HG02885 (cell line): Measurements from ENCODE around the gene C10orf71.

ENCODE experiments used
- ATAC-seq: cut with Tn5 transposase; IDR thresholded peaks from one replicate; pipeline ENCODE4 v1.9.1; 2021; ENCODE audit warnings: mild to moderate bottlenecking; ENCODE audit not compliant: unreplicated experiment, poor library complexity

Gene C10orf71

DNA sequence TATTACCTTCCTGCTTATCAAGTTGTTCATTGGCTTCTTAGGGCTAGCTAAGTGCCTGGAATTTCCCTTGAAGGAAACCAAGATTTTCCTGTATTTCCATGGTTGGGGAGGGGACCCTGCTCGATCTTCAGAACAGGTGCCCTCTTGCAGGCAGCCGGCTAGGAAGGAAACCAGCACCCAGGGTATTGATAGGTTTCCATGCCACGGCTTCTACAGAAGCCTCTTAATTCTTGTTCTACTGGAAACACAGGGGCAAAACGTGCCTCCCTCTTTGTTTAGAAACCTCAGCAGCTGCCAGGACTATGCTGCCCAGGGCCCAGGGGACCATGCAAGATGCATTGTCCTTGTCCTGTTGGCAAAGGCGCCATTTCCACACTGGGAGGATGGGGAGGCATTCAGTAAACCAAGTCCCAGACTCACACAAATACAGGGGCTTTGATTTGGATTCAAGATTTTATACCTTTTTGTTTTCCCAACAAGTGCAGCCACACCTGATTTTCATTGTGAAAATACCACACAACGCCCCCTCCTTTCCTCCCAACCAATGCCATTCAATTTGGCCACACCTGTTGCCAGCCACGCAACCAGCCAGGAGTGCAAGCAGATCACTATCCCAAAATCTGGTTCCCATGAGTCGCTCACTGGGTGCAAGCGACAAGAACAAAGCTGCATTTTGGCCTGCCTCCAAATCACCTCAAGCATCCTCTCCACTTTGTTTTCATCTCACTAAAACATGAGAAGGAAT is 29.6 kb downstream of the C10orf71 start:
- no peak for ATAC-seq

DNA sequence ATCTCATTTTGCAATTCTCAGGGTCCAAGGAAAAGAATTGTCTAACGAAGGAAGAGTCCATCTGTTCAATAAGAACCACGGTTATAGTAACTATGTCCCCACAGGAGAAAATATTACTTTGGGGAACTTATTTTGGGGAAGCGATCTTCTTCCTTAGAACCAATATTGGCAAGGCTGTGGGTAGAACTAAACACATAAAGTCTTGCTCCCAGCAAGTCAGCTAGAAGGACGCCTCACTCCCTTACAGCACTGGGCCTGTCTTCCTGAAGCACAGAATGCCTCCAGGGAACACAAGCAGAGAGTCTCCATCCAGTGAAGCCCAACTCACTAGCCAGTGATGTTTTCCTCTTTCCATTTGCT is 30.2 kb downstream of the C10orf71 start:
- no peak for ATAC-seq

- no peak for ATAC-seq
Measured at GRCh38 chr10:49330127-49330665, 31.2 kb downstream of the C10orf71 start.

- ATAC-seq, result no peak
Measured at GRCh38 chr10:49331431-49331830, 32.5 kb downstream of the C10orf71 start.

DNA sequence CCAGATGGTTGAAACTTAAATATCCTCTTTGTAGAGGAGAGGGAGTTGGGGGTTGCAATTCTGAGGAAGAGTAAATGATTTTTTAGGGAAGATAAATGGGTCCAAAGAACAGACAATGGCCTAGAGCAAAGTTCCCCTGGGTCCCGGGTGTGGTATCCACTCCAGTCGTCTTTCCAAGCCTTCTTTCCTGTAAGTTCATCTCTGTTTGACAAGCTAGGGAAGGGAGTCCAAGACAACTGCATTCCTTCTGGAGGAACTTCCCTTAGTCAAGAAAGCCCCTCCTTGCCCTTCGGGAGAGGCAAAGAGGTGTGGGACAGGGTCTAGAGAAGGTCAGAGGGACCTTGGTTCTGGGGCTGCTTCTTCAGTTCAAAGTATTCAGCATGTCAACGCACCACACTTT is 33.4 kb downstream of the C10orf71 start:
- no peak for ATAC-seq

- no peak for ATAC-seq
Measured at GRCh38 chr10:49332768-49333167, 33.8 kb downstream of the C10orf71 start.

DNA sequence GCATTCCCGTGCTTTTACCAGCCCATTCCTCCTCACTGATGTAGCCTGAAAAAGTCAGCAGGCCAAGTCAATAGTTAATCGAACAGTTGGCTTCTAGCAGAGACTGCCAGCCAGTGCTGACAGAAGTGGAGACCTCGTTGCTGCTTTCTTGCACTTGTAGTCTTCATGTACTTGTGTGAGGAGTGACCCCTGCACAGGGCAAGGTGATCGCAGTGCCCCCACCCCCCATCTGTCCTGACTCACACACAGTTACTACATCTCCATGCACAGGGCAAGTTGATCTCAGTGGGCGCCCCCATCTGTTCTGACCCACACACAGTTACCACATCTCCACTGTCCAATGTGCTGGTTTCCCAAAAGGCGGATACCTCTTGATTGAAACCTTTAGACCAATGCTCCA is 34.2 kb downstream of the C10orf71 start:
- no peak for ATAC-seq

DNA sequence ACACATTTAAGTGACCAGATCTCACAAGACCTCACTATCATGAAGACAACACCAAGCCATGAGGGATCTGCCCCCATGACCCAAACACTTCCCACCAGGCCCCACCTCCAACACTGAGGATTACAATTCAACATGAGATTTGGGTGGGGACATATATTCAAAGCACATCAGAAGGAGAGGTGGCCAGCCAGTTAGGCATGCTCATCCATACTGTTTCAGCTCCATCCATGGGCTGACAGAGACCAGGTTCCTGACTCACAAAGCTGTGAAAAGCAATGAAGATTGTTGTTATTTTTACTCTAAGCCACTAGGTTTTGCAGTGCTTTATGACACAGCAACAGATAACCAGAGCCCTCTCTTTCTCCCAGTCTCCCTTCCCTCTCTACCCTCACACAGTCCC is 36.0 kb downstream of the C10orf71 start:
- no peak for ATAC-seq

GRCh38 chr10:49335364-49335972 is 36.5 kb downstream of the C10orf71 start:
- no peak for ATAC-seq

GRCh38 chr10:49338604-49339003 is 39.6 kb downstream of the C10orf71 start:
- no peak for ATAC-seq

GRCh38 chr10:49344840-49345239 is 45.9 kb downstream of the C10orf71 start:
- ATAC-seq, result no peak

GRCh38 chr10:49347342-49347741 is 48.4 kb downstream of the C10orf71 start:
- ATAC-seq, result no peak

GRCh38 chr10:49347827-49348226 is 48.9 kb downstream of the C10orf71 start:
- ATAC-seq, result no peak

DNA sequence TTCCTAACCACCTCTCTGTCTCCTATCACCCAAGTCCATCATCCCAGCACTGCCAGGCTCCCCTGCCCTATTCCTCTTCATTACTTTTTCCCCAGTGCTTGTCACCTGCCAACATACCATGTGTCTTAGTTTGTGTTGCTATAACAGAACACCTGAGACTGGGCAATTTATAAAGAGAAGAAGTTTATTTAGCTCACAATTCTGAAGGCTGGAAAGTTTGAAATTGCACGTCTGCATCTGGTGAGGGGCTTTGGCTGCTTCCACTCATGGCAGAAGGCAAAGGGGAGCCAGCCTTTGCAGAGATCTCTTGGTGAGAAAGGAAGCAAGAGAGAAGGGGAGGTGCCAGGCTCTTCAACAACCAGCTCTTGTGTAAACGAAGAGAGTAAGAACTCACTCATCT is 49.6 kb downstream of the C10orf71 start:
- ATAC-seq, result no peak

DNA sequence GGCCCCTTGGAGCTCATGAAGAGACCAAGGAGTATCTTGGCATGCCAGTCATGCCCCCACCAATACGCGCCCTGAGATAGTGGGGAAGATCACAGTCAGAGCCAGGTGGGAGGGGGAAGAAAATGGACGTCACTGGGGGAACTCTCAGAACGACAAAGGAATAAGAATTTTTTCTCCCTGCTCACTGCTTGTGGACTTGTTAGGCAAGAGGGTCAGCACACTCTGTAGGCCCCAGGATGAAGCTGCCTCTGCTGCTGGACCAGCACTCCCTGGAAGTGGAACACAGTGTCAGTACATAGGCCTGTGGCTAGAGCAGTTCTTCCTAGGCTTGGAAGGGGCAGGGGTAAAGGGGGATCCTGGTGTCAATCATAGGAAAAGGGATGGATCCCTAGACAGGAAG is 50.4 kb downstream of the C10orf71 start:
- ATAC-seq, result no peak

DNA sequence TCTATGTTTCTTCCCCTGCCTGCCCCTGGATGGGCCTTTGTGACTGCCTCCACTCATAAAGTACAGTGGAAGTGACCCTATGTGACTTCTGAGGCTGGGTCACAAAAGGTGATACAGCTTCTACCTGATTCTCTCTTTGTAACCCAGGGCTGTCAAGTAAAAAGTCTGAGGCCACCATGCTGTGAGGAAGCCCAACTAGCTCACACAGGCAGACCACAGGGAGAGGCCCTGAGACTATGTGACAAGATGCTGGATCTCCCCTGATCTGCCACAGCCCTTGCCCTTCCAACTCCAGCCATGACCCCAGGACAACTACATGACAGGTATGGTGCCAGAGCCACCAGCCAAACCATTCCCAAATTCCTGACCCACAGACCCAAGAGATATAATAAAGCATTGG is 51.2 kb downstream of the C10orf71 start:
- ATAC-seq, result no peak

GRCh38 chr10:49350846-49351532 is 52.0 kb downstream of the C10orf71 start:
- no peak for ATAC-seq

DNA sequence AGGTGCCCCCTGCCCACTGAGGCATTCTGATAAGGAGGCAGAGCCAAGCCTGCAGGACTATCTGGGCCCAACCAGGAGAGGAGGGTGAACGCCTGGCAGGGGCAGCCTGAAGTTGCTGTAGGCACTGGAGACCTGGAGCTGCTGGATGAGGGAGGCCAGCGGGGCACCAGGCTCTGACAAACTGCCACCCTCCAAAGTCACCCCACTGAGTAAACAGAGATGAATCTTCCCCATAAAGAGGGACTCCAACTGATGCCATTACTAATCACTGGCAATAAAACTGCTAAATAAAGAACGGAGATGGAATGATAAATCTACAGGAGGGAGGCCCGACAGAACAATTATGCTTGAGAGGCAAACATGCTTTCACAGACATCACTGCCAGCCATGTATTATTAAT is 52.7 kb downstream of the C10orf71 start:
- ATAC-seq, result no peak

- no peak for ATAC-seq
Measured at GRCh38 chr10:49352323-49352722, 53.4 kb downstream of the C10orf71 start.

GRCh38 chr10:49353026-49353894 is 54.3 kb downstream of the C10orf71 start:
- no peak for ATAC-seq
